Endothelial cell of umbilical vein (primary cell): Measurements from ENCODE around the gene RHOBTB1. TPM values are rescaled to one million over a fixed set of nuclear protein-coding genes. Genes with fewer than 3 reads are reported as not detected.

Experiments
- BruUV-seq: library from RNA; stranded (reverse); fragments of 400-500 nt; replicated peaks from 2 replicates; lab custom pipeline; 2021; lab: Mats Ljungman, UMichigan
- CTCF ChIA-PET: fragments of 300-600, 350-600 bp; sonication (Branson Sonifier 250); formaldehyde crosslinking; loops from one replicate; lab custom pipeline; 2021; ENCODE audit warnings: antibody characterized with exemption, inconsistent platforms; lab: Charles Lee
- POLR2A ChIA-PET: fragments of 300-600, 350-600 bp; sonication (Branson Sonifier 250); formaldehyde crosslinking; loops from one replicate; lab custom pipeline; 2021; ENCODE audit warnings: antibody characterized with exemption, inconsistent platforms; lab: Charles Lee
- DNase-seq: peaks from one replicate; pipeline ENCODE4 v3.0.0-alpha.2; 2011; ENCODE audit warnings: low read depth, low spot score
- FAIRE-seq: peaks from 2 replicates; lab custom pipeline; 2011; peaks lifted over from hg19 to GRCh38; lab: Jason Lieb, UNC
- H2AFZ ChIP-seq: 2 replicates; pipeline ENCODE4 v1.6.0; 2012; ENCODE audit warnings: low read depth, low read length, control low read depth, inconsistent platforms
- H3K27ac ChIP-seq: 2 replicates; pipeline ENCODE4 v1.5.1; 2011; ENCODE audit warnings: low read depth, mild to moderate bottlenecking, control low read depth, low read length, moderate library complexity; ENCODE audit not compliant: insufficient read depth
- H3K27me3 ChIP-seq, 2 experiments: 2 replicates each; pipeline versions ENCODE4 v1.6.0 to v1.6.1; 2011; ENCODE audit warnings: low read length in 2 of 2, mixed read lengths in 1 of 2; ENCODE audit not compliant: control insufficient read depth in 2 of 2, insufficient read depth in 2 of 2
- H3K36me3 ChIP-seq, 2 experiments: 2 replicates in 1 of 2; 3 replicates in 1 of 2; pipeline ENCODE4 v1.5.1; 2011; ENCODE audit warnings: low read length in 2 of 2, mild to moderate bottlenecking in 1 of 2, moderate library complexity in 1 of 2; ENCODE audit not compliant: control insufficient read depth in 2 of 2, insufficient read depth in 2 of 2; ENCODE audit errors: extremely low read depth in 1 of 2
- H3K4me1 ChIP-seq: 3 replicates; pipeline ENCODE4 v1.5.1; 2011; ENCODE audit warnings: mild to moderate bottlenecking, low read length; ENCODE audit not compliant: control insufficient read depth, insufficient read depth; ENCODE audit errors: extremely low read depth
- H3K4me2 ChIP-seq: 2 replicates; pipeline ENCODE4 v1.6.1; 2011; ENCODE audit warnings: low read length, control low read depth, mixed read lengths; ENCODE audit not compliant: insufficient read depth
- H3K4me3 ChIP-seq, 3 experiments: fragments of 200-600 bp in 1 of 3; sonication (generic), shearing (Covaris generic) in 1 of 3; replicated peaks in 1 of 3; 2 replicates each; pipeline ENCODE4 v1.5.1; 2011 to 2016; ENCODE audit warnings: control low read depth in 3 of 3, low read length in 3 of 3, mild to moderate bottlenecking in 2 of 3, inconsistent platforms in 1 of 3, low read depth in 1 of 3, moderate library complexity in 1 of 3; ENCODE audit not compliant: insufficient read depth in 1 of 3
- H3K79me2 ChIP-seq: 2 replicates; pipeline ENCODE4 v1.6.0; 2012; ENCODE audit warnings: low read length, inconsistent platforms; ENCODE audit not compliant: control insufficient read depth, insufficient read depth
- H3K9ac ChIP-seq: replicated peaks from 2 replicates; pipeline ENCODE3; 2011; ENCODE audit warnings: low read length, control low read depth; ENCODE audit not compliant: insufficient read depth; ENCODE audit errors: extremely low read depth
- H3K9me1 ChIP-seq: replicated peaks from 3 replicates; pipeline ENCODE4 v1.6.0; 2011; ENCODE audit warnings: mild to moderate bottlenecking, low read length; ENCODE audit not compliant: control insufficient read depth, insufficient read depth; ENCODE audit errors: extremely low read depth
- H3K9me3 ChIP-seq: replicated peaks from 2 replicates; pipeline ENCODE4 v1.5.1; 2012; ENCODE audit warnings: low read length, inconsistent platforms; ENCODE audit not compliant: control insufficient read depth, insufficient read depth
- H4K20me1 ChIP-seq: replicated peaks from 2 replicates; pipeline ENCODE3; 2011; ENCODE audit warnings: mild to moderate bottlenecking, low read length; ENCODE audit not compliant: control insufficient read depth, insufficient read depth; ENCODE audit errors: extremely low read depth
- GATA2 ChIP-seq: IDR thresholded peaks from 2 replicates; pipeline ENCODE4 v1.7.0; 2011; ENCODE audit warnings: low read depth, mild to moderate bottlenecking, moderate library complexity, mixed read lengths, low read length; ENCODE audit not compliant: insufficient read length, insufficient read depth
- POLR2A ChIP-seq: IDR thresholded peaks from 2 replicates; pipeline ENCODE4 v1.6.1; 2012; ENCODE audit warnings: low read depth, mild to moderate bottlenecking, control low read depth, low read length
- POLR2AphosphoS5 ChIP-seq: IDR thresholded peaks from 2 replicates; pipeline ENCODE4 v1.6.1; 2012; ENCODE audit warnings: low read depth, mild to moderate bottlenecking, control low read depth, low read length, moderate library complexity; ENCODE audit not compliant: insufficient read depth
- dilution Hi-C: fragments of 300-500 bp; cut with MboI; formaldehyde crosslinking; loops from one replicate; pipeline ENCODE4 v1.15.0; 2019; ENCODE audit warnings: low sequenced_read_pairs; ENCODE audit not compliant: extremely low pct_ligation_motif_present
- intact Hi-C: fragments of 100-400 bp; cut with micrococcal nuclease; formaldehyde crosslinking; loops from one replicate; pipeline ENCODE4 v1.10.0; 2022
- polyA plus RNA-seq, 4 experiments: library from polyadenylated mRNA; depleted of rRNA in 3 of 4; stranded (reverse) in 3 of 4; unstranded in 1 of 4; fragments of >200 nt; gene quantifications; 2 replicates each; pipeline versions ENCODE4 v1.2.1 to v1.2.3, GENCODE V29; 2011 to 2012; ENCODE audit warnings: missing spikeins in 1 of 4
- total RNA-seq: library from RNA; stranded (reverse); gene quantifications from 2 replicates; pipeline ENCODE4 v1.2.3, GENCODE V29; 2021
- TF ChIP-seq, protein P1 (sequence below): IDR thresholded peaks from 2 replicates; pipeline ENCODE4 v1.6.1; 2011; ENCODE audit not compliant: insufficient read depth, insufficient read length

The RHOBTB1 gene
- total and polyA plus RNA-seq, 2 donors (not counting 3 experiments of a cell fraction or from before 2014, with no cell fraction given), result 21.2 to 31.0 TPM

DNA sequence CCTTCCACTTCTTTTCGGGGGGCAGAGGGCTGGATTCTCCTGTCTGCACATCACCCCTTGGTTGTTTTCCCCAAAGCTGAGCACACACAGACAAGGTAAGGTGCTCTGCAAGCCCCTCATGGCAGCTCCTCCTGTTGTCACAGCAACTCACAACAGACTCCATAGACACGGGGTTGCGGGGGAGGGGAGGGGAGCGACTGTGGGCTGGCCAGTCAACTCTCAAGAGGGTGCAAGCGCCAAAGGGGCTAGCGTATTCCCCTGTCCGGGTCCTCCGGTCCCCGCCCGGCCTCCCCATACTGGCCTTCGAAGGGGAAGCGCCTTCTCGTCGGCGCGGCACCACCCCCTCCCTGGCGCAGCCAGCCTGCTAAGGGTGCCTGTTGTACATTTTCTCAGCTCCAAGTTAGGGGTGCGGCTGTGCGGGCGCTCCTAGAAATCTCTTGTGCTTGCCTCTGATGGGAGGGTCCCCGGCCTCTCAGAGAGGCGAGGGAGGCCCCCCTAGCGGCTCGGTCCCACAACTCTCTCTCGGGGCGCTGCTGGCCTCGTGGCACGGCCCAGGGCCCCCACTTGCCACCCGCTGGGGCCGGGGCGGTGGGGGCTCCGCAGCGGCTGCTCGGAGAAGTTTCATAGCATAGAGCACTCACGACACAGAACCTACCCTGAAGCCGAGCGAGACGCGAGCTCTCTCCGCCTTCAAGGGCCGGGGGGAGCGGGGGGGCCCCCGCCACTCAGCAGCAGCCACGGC, 498 bp downstream of the RHOBTB1 start:
- Histone ChIP-seq H3K27me3 (no peaks in the 10 kb centered on the region), H3K9ac (peak overlapping the region; percentile 98), H3K4me3 (peak overlapping the region; percentile 74 to 91 (median 86)), H4K20me1 (no peaks in the 10 kb centered on the region), H3K4me2 (peak overlapping the region; percentile 88), H3K9me3 (no peaks in the 10 kb centered on the region), H3K79me2 (peaks cover 7% of the 10 kb centered on the region), H3K9me1 (no peaks in the 10 kb centered on the region), H3K36me3 (peaks cover 0 to 4% of the 10 kb centered on the region in 2 experiments), H3K27ac (peak overlapping the region; percentile 98), H3K4me1 (peaks cover 22% of the 10 kb centered on the region), H2AFZ (peak overlapping the region; percentile 90)
- FAIRE-seq, result no peak
- intact Hi-C loops, result loop anchor here (1.0 to 5.0 kb wide), 7 partner anchors 21 to 1874 kb away; partner anchors contain the start of gene EGR2
- CTCF ChIA-PET, result interaction anchor here (0.7 to 2.9 kb wide), 11 partner anchors 11 to 893 kb away, joined by 3 to 16 read pairs (median 5); no protein-coding TSS in a partner anchor
- DNase-seq, result peak; percentile 71
- no peak for TF ChIP-seq POLR2AphosphoS5
- TF ChIP-seq POLR2A, result peak; percentile 70
- no TSS peak for BruUV-seq
- dilution Hi-C loops, result no loop called here
- POLR2A ChIA-PET, result interaction anchor here (0.9 kb wide), 1 partner anchor 17 kb away, joined by 3 read pairs; no protein-coding TSS in a partner anchor

DNA sequence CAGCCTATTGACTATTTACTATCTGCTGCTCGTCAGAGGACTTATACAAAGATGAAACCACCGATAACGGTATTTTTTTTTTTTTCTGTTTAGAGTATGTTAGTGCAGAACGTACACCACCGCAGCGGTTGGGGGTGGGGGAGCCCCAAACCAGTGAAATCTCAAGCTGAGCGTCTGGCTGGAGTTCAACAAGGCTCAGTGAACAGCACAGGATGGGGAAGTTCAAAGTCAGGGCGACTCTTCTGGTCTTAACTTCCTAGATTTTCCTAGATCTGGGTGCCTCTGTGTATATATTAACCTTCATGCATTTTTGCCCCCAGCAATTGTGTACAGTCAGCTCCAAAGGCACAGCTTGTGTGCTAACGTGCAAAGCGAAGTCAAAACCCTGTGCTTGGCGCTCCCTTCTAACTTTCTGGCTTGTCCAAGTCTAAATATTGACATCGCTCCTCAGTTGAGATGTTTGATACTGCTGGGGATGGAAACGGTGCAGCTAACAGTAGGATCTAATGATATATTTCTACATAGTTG, 1.1 kb downstream of the RHOBTB1 start:
- TSS peak; percentile 26 for BruUV-seq
- Histone ChIP-seq H3K9me3 (no peaks in the 10 kb centered on the region), H3K4me1 (peaks cover 22% of the 10 kb centered on the region), H3K9ac (peak overlapping the region; percentile 98), H3K27ac (peak overlapping the region; percentile 98), H3K4me3 (peak overlapping the region; percentile 74 to 91 (median 86)), H3K4me2 (peak overlapping the region; percentile 88), H4K20me1 (no peaks in the 10 kb centered on the region), H3K36me3 (peaks cover 0 to 8% of the 10 kb centered on the region in 2 experiments), H3K27me3 (no peaks in the 10 kb centered on the region), H2AFZ (peak overlapping the region; percentile 90), H3K9me1 (no peaks in the 10 kb centered on the region), H3K79me2 (peaks cover 7% of the 10 kb centered on the region)
- FAIRE-seq (peak; percentile 28), DNase-seq (peak; percentile 59)
- peak; percentile 14 for TF ChIP-seq GATA2
- TF ChIP-seq, protein P1, sequence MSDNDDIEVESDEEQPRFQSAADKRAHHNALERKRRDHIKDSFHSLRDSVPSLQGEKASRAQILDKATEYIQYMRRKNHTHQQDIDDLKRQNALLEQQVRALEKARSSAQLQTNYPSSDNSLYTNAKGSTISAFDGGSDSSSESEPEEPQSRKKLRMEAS, result no peak
- dilution Hi-C loops (no loop called here), intact Hi-C loops (loop anchor here (5.0 kb wide), 3 partner anchors 61 to 1874 kb away; partner anchors contain the start of gene EGR2)
- ChIA-PET POLR2A (interaction anchor here (0.9 kb wide), 1 partner anchor 18 kb away, joined by 3 read pairs; no protein-coding TSS in a partner anchor), CTCF (interaction anchor here (0.7 to 2.9 kb wide), 11 partner anchors 10 to 893 kb away, joined by 3 to 16 read pairs (median 5); no protein-coding TSS in a partner anchor)
